Upper lobe of left lung (tissue), 4 donors: ENCODE data around the gene MYG1.

ENCODE experiments used
- CTCF ChIP-seq, 6 experiments: fragments of 450-650 bp in 4 of 6; fragments of 200-600 bp in 2 of 6; sonication (generic) in 2 of 6; IDR thresholded peaks; one replicate each; pipeline ENCODE4 v1.5.1; 2016 to 2019; ENCODE audit warnings: antibody characterized with exemption in 6 of 6
- POLR2AphosphoS5 ChIP-seq, 2 donors: sonication (generic); formaldehyde crosslinking; IDR thresholded peaks; one replicate each; pipeline ENCODE4 v1.5.1; 2017; ENCODE audit warnings: antibody characterized with exemption in 2 of 2

- TF ChIP-seq POLR2AphosphoS5 (IDR thresholded peaks at IDR 0.05) (no peak), CTCF (IDR thresholded peaks at IDR 0.05) (no peak)
Measured at GRCh38 chr12:53328043-53328435, 28.5 kb downstream of the MYG1 start.
